ENCODE results near the gene MRM3. TPM values are rescaled to one million over a fixed set of nuclear protein-coding genes. Genes with fewer than 3 reads are reported as not detected.
"Not testable (repeated sequence)": the region's sequence is repeated elsewhere in the genome, so short reads cannot be mapped to it uniquely, and the experiment has no call there.

Gene MRM3
- total and polyA plus RNA-seq, 4 experiments from 2014 or later: 18.6 to 32.6 (median 20.5) TPM

DNA sequence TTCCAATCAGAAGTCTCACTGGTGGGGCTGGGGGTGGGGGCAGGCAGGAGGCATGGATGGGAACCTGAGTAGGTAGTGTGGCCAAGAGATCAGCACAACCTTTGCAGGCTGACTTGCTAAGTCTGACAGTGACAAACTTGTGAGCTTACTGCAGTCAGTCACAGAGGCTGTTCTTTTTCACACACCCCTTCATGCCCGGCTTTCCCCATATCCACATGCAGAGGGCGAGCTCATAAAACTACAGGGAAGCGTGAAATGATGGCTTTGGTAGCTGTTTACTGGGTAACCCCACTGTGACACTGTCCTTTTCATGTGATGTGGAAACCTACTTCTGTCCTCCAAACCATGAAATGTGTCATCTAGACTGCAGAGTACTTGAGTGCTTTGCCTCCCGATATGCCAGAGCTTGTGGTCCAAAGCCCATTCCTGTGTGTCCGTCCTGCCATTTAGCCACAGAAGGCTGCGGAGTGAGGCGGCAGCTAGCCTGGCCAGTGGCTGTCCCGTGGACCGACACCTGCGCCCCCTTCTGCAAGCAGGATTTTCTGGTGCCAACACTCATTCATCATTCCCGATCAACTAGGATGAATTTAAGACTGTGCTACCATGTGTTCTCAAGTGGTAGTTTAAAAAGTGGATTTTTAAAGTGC, 39.9 kb upstream of the MRM3 start:
- Mint-ChIP-seq H3K9me3 (no peaks in the 10 kb centered on the region), H3K4me1 (peaks cover 6 to 16% (median 9%) of the 10 kb centered on the region in 4 donors), H3K36me3 (peaks cover 13 to 34% of the 10 kb centered on the region in 2 donors), H3K27ac (peak overlapping the region in 1 of 7 donors; percentile 57), H3K4me3 (no peak overlapping the region), H3K27me3 (no peaks in the 10 kb centered on the region)
- H3K4me3 ChIP-seq (ENCODE audit: low read length in 2 of 2): no peak overlapping the region
- POLR2A ChIA-PET (ENCODE audit: partially characterized antibody): interaction anchor here (0.9 kb wide), 1 partner anchor 10 kb away, joined by 5 read pairs; the partner anchor contains the start of gene GEMIN4
- no peaks in the 10 kb centered on the region for H3K27me3 ChIP-seq (ENCODE audit: insufficient read depth, low read length)
- CTCF ChIA-PET (ENCODE audit: partially characterized antibody): interaction anchor here (0.9 kb wide), 1 partner anchor 42 kb away, joined by 3 read pairs; no protein-coding TSS in a partner anchor
- intact Hi-C loops (cut with micrococcal nuclease): no loop called here
- H3K4me1 ChIP-seq (ENCODE audit: insufficient read depth, low read length): no peaks in the 10 kb centered on the region
- no peak for DNase-seq
- H3K9me3 ChIP-seq (ENCODE audit: control insufficient read depth in 1 of 2, low read length in 2 of 2): no peaks in the 10 kb centered on the region
- no peak overlapping the region for H3K27ac ChIP-seq (ENCODE audit: low read depth, low read length)
- peaks cover 35% of the 10 kb centered on the region for H3K36me3 ChIP-seq (ENCODE audit: insufficient read depth, low read length)

DNA sequence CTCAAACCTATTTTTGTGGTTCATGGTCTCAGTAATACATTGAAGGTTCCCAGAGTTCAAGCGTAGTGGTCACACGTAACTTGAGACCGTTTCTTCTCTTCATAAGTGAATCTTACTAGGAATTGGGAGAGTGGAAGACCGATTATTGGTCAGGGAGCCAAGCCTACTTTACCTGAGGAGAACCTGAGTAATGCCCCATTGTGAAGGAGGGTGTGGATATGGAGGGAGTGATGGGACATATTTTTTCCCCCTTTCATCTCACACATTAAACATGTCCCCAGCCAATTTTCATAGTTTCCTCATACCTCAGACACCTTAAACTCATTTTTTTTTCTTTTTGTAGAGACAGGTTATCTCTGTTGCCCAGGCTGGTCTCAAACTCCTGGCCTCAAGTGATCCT, 39.0 kb upstream of the MRM3 start:
- ChIA-PET POLR2A (ENCODE audit: partially characterized antibody) (no interaction called here), CTCF (ENCODE audit: partially characterized antibody) (interaction anchor here (1.7 kb wide), 1 partner anchor 9 kb away, joined by 4 read pairs; the partner anchor contains the start of gene GEMIN4)
- peaks cover 42% of the 10 kb centered on the region for H3K36me3 ChIP-seq (ENCODE audit: insufficient read depth, low read length)
- peaks cover 13 to 42% of the 10 kb centered on the region in 2 donors for H3K36me3 Mint-ChIP-seq
- peak overlapping the region in 2 of 7 donors; percentile 36 to 79 for H3K27ac Mint-ChIP-seq
- no peak overlapping the region for H3K4me3 Mint-ChIP-seq
- H3K27me3 ChIP-seq (ENCODE audit: insufficient read depth, low read length): no peaks in the 10 kb centered on the region
- no peak overlapping the region for H3K27ac ChIP-seq (ENCODE audit: low read depth, low read length)
- H3K4me3 ChIP-seq (ENCODE audit: low read length in 2 of 2): no peak overlapping the region
- DNase-seq: no peak
- no peaks in the 10 kb centered on the region for H3K9me3 Mint-ChIP-seq
- no peaks in the 10 kb centered on the region for H3K27me3 Mint-ChIP-seq
- H3K4me1 ChIP-seq (ENCODE audit: insufficient read depth, low read length): no peaks in the 10 kb centered on the region
- intact Hi-C loops (cut with micrococcal nuclease): no loop called here
- no peaks in the 10 kb centered on the region for H3K9me3 ChIP-seq (ENCODE audit: control insufficient read depth in 1 of 2, low read length in 2 of 2)
- peaks cover 8 to 19% (median 10%) of the 10 kb centered on the region in 4 donors for H3K4me1 Mint-ChIP-seq

GRCh38 chr17:744937-745336, 37.2 kb upstream of the MRM3 start:
- no peaks in the 10 kb centered on the region for H3K9me3 ChIP-seq (ENCODE audit: control insufficient read depth in 1 of 2, low read length in 2 of 2)
- intact Hi-C loops (cut with micrococcal nuclease): no loop called here
- Mint-ChIP-seq H3K4me3 (no peak overlapping the region), H3K27ac (no peak overlapping the region), H3K27me3 (no peaks in the 10 kb centered on the region), H3K36me3 (peaks cover 13 to 43% of the 10 kb centered on the region in 2 donors), H3K9me3 (no peaks in the 10 kb centered on the region), H3K4me1 (peaks cover 13 to 30% (median 19%) of the 10 kb centered on the region in 4 donors)
- POLR2A ChIA-PET (ENCODE audit: partially characterized antibody): interaction anchor here (1.3 kb wide), 1 partner anchor 37 kb away, joined by 3 read pairs; the partner anchor contains the start of genes GLOD4 and MRM3
- H3K27ac ChIP-seq (ENCODE audit: low read depth, low read length): no peak overlapping the region
- H3K4me3 ChIP-seq (ENCODE audit: low read length in 2 of 2): no peak overlapping the region
- peaks cover 42% of the 10 kb centered on the region for H3K36me3 ChIP-seq (ENCODE audit: insufficient read depth, low read length)
- CTCF ChIA-PET (ENCODE audit: partially characterized antibody): interaction anchor here (1.1 to 1.7 kb wide), 2 partner anchors 8 to 333 kb away, joined by 3 to 4 read pairs; partner anchors contain the start of gene GEMIN4
- H3K4me1 ChIP-seq (ENCODE audit: insufficient read depth, low read length): peaks cover 6% of the 10 kb centered on the region
- H3K27me3 ChIP-seq (ENCODE audit: insufficient read depth, low read length): no peaks in the 10 kb centered on the region
- DNase-seq: no peak

- H3K27me3 Mint-ChIP-seq: no peaks in the 10 kb centered on the region
- intact Hi-C loops (cut with micrococcal nuclease): no loop called here
- no peak overlapping the region for H3K4me3 Mint-ChIP-seq
- peaks cover 42% of the 10 kb centered on the region for H3K36me3 ChIP-seq (ENCODE audit: insufficient read depth, low read length)
- no peaks in the 10 kb centered on the region for H3K27me3 ChIP-seq (ENCODE audit: insufficient read depth, low read length)
- H3K27ac ChIP-seq (ENCODE audit: low read depth, low read length): no peak overlapping the region
- H3K4me1 ChIP-seq (ENCODE audit: insufficient read depth, low read length): peaks cover 11% of the 10 kb centered on the region
- POLR2A ChIA-PET (ENCODE audit: partially characterized antibody): interaction anchor here (1.3 kb wide), 1 partner anchor 37 kb away, joined by 3 read pairs; the partner anchor contains the start of genes GLOD4 and MRM3
- H3K4me3 ChIP-seq (ENCODE audit: low read length in 2 of 2): no peak overlapping the region
- no peaks in the 10 kb centered on the region for H3K9me3 ChIP-seq (ENCODE audit: control insufficient read depth in 1 of 2, low read length in 2 of 2)
- peaks cover 14 to 30% (median 21%) of the 10 kb centered on the region in 4 donors for H3K4me1 Mint-ChIP-seq
- peaks cover 12 to 41% of the 10 kb centered on the region in 2 donors for H3K36me3 Mint-ChIP-seq
- peak overlapping the region in 1 of 7 donors; percentile 18 for H3K27ac Mint-ChIP-seq
- no peaks in the 10 kb centered on the region for H3K9me3 Mint-ChIP-seq
- no peak for DNase-seq
- CTCF ChIA-PET (ENCODE audit: partially characterized antibody): interaction anchor here (1.1 kb wide), 1 partner anchor 333 kb away, joined by 3 read pairs; no protein-coding TSS in a partner anchor
Measured at GRCh38 chr17:745406-745805, 36.7 kb upstream of the MRM3 start.

DNA sequence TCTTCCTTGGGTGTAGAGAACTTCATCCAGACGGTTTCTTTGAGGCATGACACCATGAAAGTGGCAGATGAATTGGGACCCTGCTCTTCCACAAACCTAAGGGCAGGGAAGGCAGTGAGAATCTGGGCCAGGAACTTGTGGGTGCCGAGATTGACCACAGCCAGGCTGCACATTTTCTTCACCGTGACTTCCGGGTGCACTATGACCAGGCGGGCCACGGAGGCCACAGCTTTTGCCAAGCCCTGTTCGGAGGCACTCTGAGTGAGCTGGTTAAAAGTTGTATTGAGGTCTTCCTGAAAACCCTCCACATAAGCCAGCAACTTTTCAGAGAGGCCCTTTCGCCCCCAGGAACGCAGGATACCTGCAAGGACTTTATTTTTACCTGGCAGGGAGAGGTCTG, 36.0 kb upstream of the MRM3 start:
- Histone ChIP-seq H3K27ac (ENCODE audit: low read depth, low read length) (no peak overlapping the region), H3K36me3 (ENCODE audit: insufficient read depth, low read length) (peaks cover 42% of the 10 kb centered on the region), H3K4me3 (ENCODE audit: low read length in 2 of 2) (no peak overlapping the region), H3K4me1 (ENCODE audit: insufficient read depth, low read length) (peaks cover 18% of the 10 kb centered on the region), H3K9me3 (ENCODE audit: control insufficient read depth in 1 of 2, low read length in 2 of 2) (no peaks in the 10 kb centered on the region), H3K27me3 (ENCODE audit: insufficient read depth, low read length) (no peaks in the 10 kb centered on the region)
- Mint-ChIP-seq H3K9me3 (no peaks in the 10 kb centered on the region), H3K27ac (no peak overlapping the region), H3K4me1 (peaks cover 18 to 30% (median 25%) of the 10 kb centered on the region in 4 donors), H3K27me3 (no peaks in the 10 kb centered on the region), H3K4me3 (no peak overlapping the region), H3K36me3 (peaks cover 10 to 37% of the 10 kb centered on the region in 2 donors)
- CTCF ChIA-PET (ENCODE audit: partially characterized antibody): no interaction called here
- POLR2A ChIA-PET (ENCODE audit: partially characterized antibody): interaction anchor here (1.3 kb wide), 1 partner anchor 36 kb away, joined by 3 read pairs; the partner anchor contains the start of genes GLOD4 and MRM3
- intact Hi-C loops (cut with micrococcal nuclease): no loop called here
- no peak for DNase-seq

DNA sequence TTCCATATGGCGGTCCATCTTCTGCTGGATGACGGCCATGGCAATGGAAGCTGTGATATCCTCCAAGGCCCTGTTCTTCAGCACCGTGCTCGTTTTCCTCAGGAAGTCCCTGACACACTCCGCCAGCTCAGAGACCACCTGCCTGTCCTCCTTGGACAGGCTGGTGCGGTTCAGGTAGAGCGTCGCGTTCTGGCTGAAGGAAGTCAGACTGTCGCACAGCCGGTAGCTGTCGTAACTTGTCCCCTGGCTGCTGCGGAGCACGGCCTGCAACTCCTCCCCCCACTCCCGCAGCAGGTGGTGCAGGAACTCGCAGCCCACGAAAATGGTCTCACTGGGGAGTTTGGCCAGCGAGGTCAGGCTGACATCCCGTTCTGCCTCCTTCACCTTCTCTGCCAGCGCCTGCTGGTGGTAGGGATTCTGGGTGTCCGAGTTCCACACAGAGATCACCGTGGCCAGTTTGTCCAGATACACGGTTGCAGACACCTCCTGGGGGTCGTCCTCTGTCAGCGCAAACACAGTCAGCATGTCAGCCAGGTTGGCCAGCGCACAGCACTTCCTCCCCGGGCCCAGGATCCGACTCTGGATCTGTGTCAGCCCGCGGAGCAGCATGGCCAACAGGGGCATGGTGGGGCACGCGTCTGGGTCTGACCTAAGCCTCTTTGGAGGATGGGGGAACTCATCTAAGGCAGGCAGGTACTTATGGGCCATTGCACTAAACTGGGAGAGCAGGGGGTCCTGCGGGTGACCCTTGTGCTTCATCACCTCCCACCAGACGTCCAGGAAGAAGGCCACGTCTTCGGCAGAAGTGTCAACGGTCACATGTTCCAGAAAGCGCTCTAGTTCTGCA, 35.1 kb upstream of the MRM3 start:
- DNase-seq: no peak
- Histone ChIP-seq H3K36me3 (ENCODE audit: insufficient read depth, low read length) (peaks cover 42% of the 10 kb centered on the region), H3K27ac (ENCODE audit: low read depth, low read length) (no peak overlapping the region), H3K27me3 (ENCODE audit: insufficient read depth, low read length) (no peaks in the 10 kb centered on the region), H3K9me3 (ENCODE audit: control insufficient read depth in 1 of 2, low read length in 2 of 2) (no peaks in the 10 kb centered on the region), H3K4me3 (ENCODE audit: low read length in 2 of 2) (no peak overlapping the region), H3K4me1 (ENCODE audit: insufficient read depth, low read length) (peaks cover 21% of the 10 kb centered on the region)
- CTCF ChIA-PET (ENCODE audit: partially characterized antibody): no interaction called here
- peaks cover 23 to 33% (median 29%) of the 10 kb centered on the region in 4 donors for H3K4me1 Mint-ChIP-seq
- peaks cover 10 to 40% of the 10 kb centered on the region in 2 donors for H3K36me3 Mint-ChIP-seq
- H3K9me3 Mint-ChIP-seq: no peaks in the 10 kb centered on the region
- H3K27ac Mint-ChIP-seq: no peak overlapping the region
- intact Hi-C loops (cut with micrococcal nuclease): no loop called here
- H3K27me3 Mint-ChIP-seq: no peaks in the 10 kb centered on the region
- POLR2A ChIA-PET (ENCODE audit: partially characterized antibody): no interaction called here
- no peak overlapping the region for H3K4me3 Mint-ChIP-seq

- H3K27ac Mint-ChIP-seq; intact Hi-C loops (cut with micrococcal nuclease); H3K9me3 ChIP-seq (ENCODE audit: control insufficient read depth in 1 of 2, low read length in 2 of 2); H3K27me3 ChIP-seq (ENCODE audit: insufficient read depth, low read length); H3K27me3 Mint-ChIP-seq; H3K4me3 ChIP-seq (ENCODE audit: low read length in 2 of 2); H3K9me3 Mint-ChIP-seq; POLR2A ChIA-PET (ENCODE audit: partially characterized antibody); H3K27ac ChIP-seq (ENCODE audit: low read depth, low read length); DNase-seq; CTCF ChIA-PET (ENCODE audit: partially characterized antibody): not testable (repeated sequence)
- peak overlapping the region in 2 of 8 donors; percentile 26 to 46 for H3K4me3 Mint-ChIP-seq
- Histone ChIP-seq H3K36me3 (ENCODE audit: insufficient read depth, low read length) (peaks cover 42% of the 10 kb centered on the region), H3K4me1 (ENCODE audit: insufficient read depth, low read length) (peaks cover 27% of the 10 kb centered on the region)
- H3K4me1 Mint-ChIP-seq: peaks cover 24 to 45% (median 34%) of the 10 kb centered on the region in 4 donors
- peaks cover 6 to 38% of the 10 kb centered on the region in 2 donors for H3K36me3 Mint-ChIP-seq
Measured at GRCh38 chr17:748604-749003, 33.5 kb upstream of the MRM3 start.

Measured in CD4-positive, alpha-beta memory T cell (primary cell).